Fibroblast of skin of abdomen (primary cell): ENCODE results near the gene MAPRE2. TPM values are rescaled to one million over a fixed set of nuclear protein-coding genes. Genes with fewer than 3 reads are reported as not detected.

Source experiments
- DNase-seq: peaks from one replicate; pipeline ENCODE4 v3.0.0-alpha.2; 2013
- polyA plus RNA-seq, 2 experiments: library from polyadenylated mRNA; unstranded; fragments of 120-200 nt; gene quantifications; one replicate each; pipeline ENCODE4 v1.2.1, GENCODE V29; 2013; ENCODE audit not compliant: insufficient read length in 2 of 2

Gene MAPRE2
- 18.7 TPM for polyA plus RNA-seq (2013, experiment 1 of 2; ENCODE audit: insufficient read length)
- 21.4 TPM for polyA plus RNA-seq (2013, experiment 2 of 2; ENCODE audit: insufficient read length)

- DNase-seq = peak; percentile 97
Observed at GRCh38 chr18:35040988-35041814, at the start of gene MAPRE2. Gene MAPRE2 (plus strand): TSS chr18:35041413. CDS start chr18:35041540, 127 bp downstream.

GRCh38 chr18:34991561-34991960, 49.7 kb upstream of the MAPRE2 start:
- DNase-seq = no peak

GRCh38 chr18:34993289-34993688, 47.9 kb upstream of the MAPRE2 start:
- DNase-seq = no peak

- no peak for DNase-seq
Observed at GRCh38 chr18:34995746-34996145, 45.5 kb upstream of the MAPRE2 start.

GRCh38 chr18:34998661-34999060, 42.6 kb upstream of the MAPRE2 start:
- DNase-seq = no peak

GRCh38 chr18:34999756-35000289, 41.4 kb upstream of the MAPRE2 start:
- DNase-seq = no peak

GRCh38 chr18:35000457-35000856, 40.8 kb upstream of the MAPRE2 start:
- DNase-seq = no peak

GRCh38 chr18:35002120-35002519, 39.1 kb upstream of the MAPRE2 start:
- no peak for DNase-seq

GRCh38 chr18:35005963-35006577, 35.1 kb upstream of the MAPRE2 start:
- DNase-seq = peak; percentile 65

- no peak for DNase-seq
Observed at GRCh38 chr18:35010156-35010555, 31.1 kb upstream of the MAPRE2 start.

- DNase-seq = no peak
Observed at GRCh38 chr18:35010993-35011392, 30.2 kb upstream of the MAPRE2 start.

- no peak for DNase-seq
Observed at GRCh38 chr18:35019933-35020332, 21.3 kb upstream of the MAPRE2 start.

- no peak for DNase-seq
Observed at GRCh38 chr18:35022426-35023001, 18.7 kb upstream of the MAPRE2 start.

- no peak for DNase-seq
Observed at GRCh38 chr18:35024196-35024595, 17.0 kb upstream of the MAPRE2 start.

- peak; percentile 88 for DNase-seq
Observed at GRCh38 chr18:35024965-35025364, 16.2 kb upstream of the MAPRE2 start.

GRCh38 chr18:35026407-35027061, 14.7 kb upstream of the MAPRE2 start:
- DNase-seq = no peak

GRCh38 chr18:35027206-35027605, 14.0 kb upstream of the MAPRE2 start:
- DNase-seq = no peak

GRCh38 chr18:35028536-35028935, 12.7 kb upstream of the MAPRE2 start:
- DNase-seq = peak; percentile 78

GRCh38 chr18:35029103-35029502, 12.1 kb upstream of the MAPRE2 start:
- peak; percentile 81 for DNase-seq

- peak; percentile 32 for DNase-seq
Observed at GRCh38 chr18:35029770-35030169, 11.4 kb upstream of the MAPRE2 start.

GRCh38 chr18:35030277-35030989, 10.8 kb upstream of the MAPRE2 start:
- DNase-seq = no peak

- no peak for DNase-seq
Observed at GRCh38 chr18:35032113-35032512, 9.1 kb upstream of the MAPRE2 start.
